Thoracic aorta (tissue), 2 donors: ENCODE results near the gene SPTLC3. TPM values are rescaled to one million over a fixed set of nuclear protein-coding genes. Genes with fewer than 3 reads are reported as not detected.

Experiments
- ATAC-seq: fragments of 150-250 bp; one replicate; pipeline ENCODE4 v1.8.0; 2017; ENCODE audit warnings: low read depth; ENCODE audit not compliant: insufficient number of reproducible peaks, low FRiP score
- DNase-seq: peaks from one replicate; pipeline ENCODE4 v3.0.0-alpha.2; 2020; ENCODE audit warnings: low spot score
- H3K27ac ChIP-seq, 2 donors: fragments of 200-600 bp; sonication (generic); 1 replicate in 1 of 2; 2 replicates in 1 of 2; pipeline ENCODE4 v1.5.1; 2016; ENCODE audit warnings: mild to moderate bottlenecking in 2 of 2, moderate library complexity in 2 of 2
- H3K27me3 ChIP-seq: fragments of 200-600 bp; sonication (generic); replicated peaks from 2 replicates; pipeline ENCODE4 v1.6.0; 2016; ENCODE audit warnings: mild to moderate bottlenecking; ENCODE audit not compliant: insufficient read depth
- H3K36me3 ChIP-seq: fragments of 200-600 bp; sonication (generic); one replicate; pipeline ENCODE4 v1.5.1; 2016
- H3K4me1 ChIP-seq, 2 donors: fragments of 200-600 bp; sonication (generic); 1 replicate in 1 of 2; 2 replicates in 1 of 2; pipeline versions ENCODE4 v1.5.1 to v1.6.0; 2016; ENCODE audit warnings: low read depth in 2 of 2, mild to moderate bottlenecking in 1 of 2; ENCODE audit not compliant: control insufficient read depth in 1 of 2
- H3K4me3 ChIP-seq: fragments of 200-600 bp; sonication (generic); 2 replicates; pipeline ENCODE4 v1.5.1; 2016; ENCODE audit warnings: mild to moderate bottlenecking
- H3K9me3 ChIP-seq: fragments of 200-600 bp; sonication (generic); 2 replicates; pipeline ENCODE4 v1.5.1; 2016
- total RNA-seq, 2 donors: library from RNA; depleted of rRNA; stranded (reverse); fragments of >200 nt; gene quantifications; one replicate each; pipeline versions ENCODE4 v1.1.0 to v1.2.3, GENCODE V29; 2016
- TF ChIP-seq, protein P1 (sequence below): fragments of 200-600 bp; sonication (generic); IDR thresholded peaks from one replicate; pipeline ENCODE4 v1.5.1; 2019; ENCODE audit warnings: antibody characterized with exemption

The SPTLC3 gene
- total RNA-seq, 2 donors from 2014 or later, result 4.5 to 6.2 TPM

DNA sequence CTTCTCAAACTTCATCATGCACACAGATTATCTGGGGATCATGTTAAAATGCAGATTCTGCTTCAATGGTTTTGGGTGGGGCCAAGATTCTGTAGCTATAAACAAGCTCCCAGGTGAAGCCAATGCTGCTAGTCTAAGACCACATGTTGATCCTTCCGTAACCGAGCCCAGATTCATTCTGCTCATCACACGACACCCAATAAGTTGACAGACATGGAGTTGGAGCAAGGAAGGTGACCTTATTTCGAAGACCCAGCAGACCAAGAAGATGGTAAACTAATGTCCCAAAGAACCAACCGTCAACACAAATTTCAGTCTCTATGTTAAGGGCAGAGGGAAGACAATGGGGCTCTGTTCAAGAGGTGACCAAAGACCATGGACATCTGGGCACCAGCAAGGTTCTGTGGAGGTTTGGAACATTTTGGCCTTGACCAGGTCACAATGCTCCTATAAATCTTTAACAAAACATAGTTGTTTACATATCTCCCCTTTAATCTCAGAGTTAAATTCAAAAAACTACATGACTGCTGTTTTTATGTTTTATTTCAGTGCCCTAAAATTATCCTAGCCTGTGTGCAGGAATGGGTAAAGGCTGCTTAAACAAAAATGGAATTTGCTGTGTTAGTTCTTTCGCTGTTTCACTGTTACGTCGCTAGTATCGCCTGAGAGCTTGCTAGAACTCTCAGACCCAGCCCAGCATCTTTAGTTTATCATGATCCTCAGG, 50.1 kb downstream of the SPTLC3 start:
- no peak for ATAC-seq
- TF ChIP-seq, protein P1, sequence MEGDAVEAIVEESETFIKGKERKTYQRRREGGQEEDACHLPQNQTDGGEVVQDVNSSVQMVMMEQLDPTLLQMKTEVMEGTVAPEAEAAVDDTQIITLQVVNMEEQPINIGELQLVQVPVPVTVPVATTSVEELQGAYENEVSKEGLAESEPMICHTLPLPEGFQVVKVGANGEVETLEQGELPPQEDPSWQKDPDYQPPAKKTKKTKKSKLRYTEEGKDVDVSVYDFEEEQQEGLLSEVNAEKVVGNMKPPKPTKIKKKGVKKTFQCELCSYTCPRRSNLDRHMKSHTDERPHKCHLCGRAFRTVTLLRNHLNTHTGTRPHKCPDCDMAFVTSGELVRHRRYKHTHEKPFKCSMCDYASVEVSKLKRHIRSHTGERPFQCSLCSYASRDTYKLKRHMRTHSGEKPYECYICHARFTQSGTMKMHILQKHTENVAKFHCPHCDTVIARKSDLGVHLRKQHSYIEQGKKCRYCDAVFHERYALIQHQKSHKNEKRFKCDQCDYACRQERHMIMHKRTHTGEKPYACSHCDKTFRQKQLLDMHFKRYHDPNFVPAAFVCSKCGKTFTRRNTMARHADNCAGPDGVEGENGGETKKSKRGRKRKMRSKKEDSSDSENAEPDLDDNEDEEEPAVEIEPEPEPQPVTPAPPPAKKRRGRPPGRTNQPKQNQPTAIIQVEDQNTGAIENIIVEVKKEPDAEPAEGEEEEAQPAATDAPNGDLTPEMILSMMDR, result no peak

GRCh38 chr20:13059398-13060136, 50.8 kb downstream of the SPTLC3 start:
- TF ChIP-seq, protein P1, result no peak
- Histone ChIP-seq H3K4me3 (no peak overlapping the region), H3K27me3 (no peaks in the 10 kb centered on the region), H3K9me3 (peaks cover 3% of the 10 kb centered on the region), H3K36me3 (no peaks in the 10 kb centered on the region), H3K27ac (no peak overlapping the region), H3K4me1 (no peaks in the 10 kb centered on the region)
- no peak for DNase-seq
- no peak for ATAC-seq

More for the DNA sequence above, 50.1 kb downstream of the SPTLC3 start:
- H3K9me3 ChIP-seq, result peaks cover 3% of the 10 kb centered on the region
- H3K4me1 ChIP-seq, result no peaks in the 10 kb centered on the region
- no peak for DNase-seq
- no peak overlapping the region for H3K27ac ChIP-seq
- H3K36me3 ChIP-seq, result no peaks in the 10 kb centered on the region
- H3K27me3 ChIP-seq, result no peaks in the 10 kb centered on the region
- no peak overlapping the region for H3K4me3 ChIP-seq

DNA sequence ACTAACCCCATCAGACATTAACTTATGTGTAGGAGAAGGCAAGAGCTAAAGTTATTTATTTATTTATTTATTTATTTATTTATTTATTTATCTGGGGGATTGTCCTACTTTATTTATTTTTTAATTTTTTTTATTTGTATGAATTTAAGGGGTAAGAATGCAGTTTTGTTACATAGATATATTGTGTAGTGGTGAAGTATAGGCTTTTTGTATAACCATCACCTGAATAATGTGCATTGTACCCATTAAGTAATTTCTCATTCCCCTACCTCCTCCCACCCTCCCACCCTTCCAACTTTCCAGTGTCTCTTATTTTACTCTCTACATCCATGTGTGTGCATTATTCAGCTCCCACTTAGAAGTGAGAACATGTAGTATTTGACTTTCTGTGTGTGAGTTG, 51.6 kb downstream of the SPTLC3 start:
- TF ChIP-seq, protein P1, result no peak
- H3K4me3 ChIP-seq, result no peak overlapping the region
- H3K27ac ChIP-seq, result no peak overlapping the region
- H3K9me3 ChIP-seq, result peaks cover 3% of the 10 kb centered on the region
- DNase-seq (no peak), ATAC-seq (no peak)
- H3K36me3 ChIP-seq, result no peaks in the 10 kb centered on the region
- no peaks in the 10 kb centered on the region for H3K4me1 ChIP-seq
- H3K27me3 ChIP-seq, result no peaks in the 10 kb centered on the region

GRCh38 chr20:13061381-13061780, 52.6 kb downstream of the SPTLC3 start:
- no peaks in the 10 kb centered on the region for H3K36me3 ChIP-seq
- H3K4me3 ChIP-seq, result no peak overlapping the region
- H3K9me3 ChIP-seq, result no peaks in the 10 kb centered on the region
- H3K4me1 ChIP-seq, result no peaks in the 10 kb centered on the region
- TF ChIP-seq, protein P1, result no peak
- ATAC-seq, result no peak
- no peak for DNase-seq
- no peak overlapping the region for H3K27ac ChIP-seq
- H3K27me3 ChIP-seq, result no peaks in the 10 kb centered on the region

DNA sequence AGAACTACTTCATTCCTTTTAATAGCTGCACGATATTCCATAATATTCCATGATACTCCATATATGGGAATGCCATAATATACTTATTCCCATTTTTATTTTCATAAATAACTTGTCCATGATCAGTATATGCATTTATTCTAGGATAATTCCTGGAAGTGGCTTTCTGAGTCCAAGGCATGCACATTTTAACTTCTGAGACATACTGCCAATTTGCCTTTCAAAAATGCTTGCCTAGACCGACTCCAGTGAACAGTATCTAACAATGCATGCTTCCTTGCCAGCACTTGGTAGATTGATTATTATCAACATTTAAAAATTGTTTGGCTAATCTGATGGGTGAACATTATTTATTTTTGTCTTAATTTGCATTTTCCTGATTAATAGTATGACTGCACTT, 54.0 kb downstream of the SPTLC3 start:
- TF ChIP-seq, protein P1, result no peak
- H3K4me3 ChIP-seq, result no peak overlapping the region
- H3K9me3 ChIP-seq, result no peaks in the 10 kb centered on the region

More for the DNA sequence above, 54.0 kb downstream of the SPTLC3 start:
- no peak overlapping the region for H3K27ac ChIP-seq
- H3K4me1 ChIP-seq, result no peaks in the 10 kb centered on the region
- no peaks in the 10 kb centered on the region for H3K36me3 ChIP-seq
- DNase-seq (no peak), ATAC-seq (no peak)
- H3K27me3 ChIP-seq, result no peaks in the 10 kb centered on the region
